SK-N-SH treated with all-trans-retinoic acid at 6 μM for 48 hours (cell line): ENCODE data around the gene GPR137B.

Experiments
- ATAC-seq: fragments of 200-7000 bp; cut with Tn5 transposase; 3 replicates; pipeline ENCODE4 v1.9.1; 2020; ENCODE audit warnings: mild to moderate bottlenecking, moderate library complexity
- ARNTL ChIP-seq: fragments of 450-650 bp; formaldehyde crosslinking; IDR thresholded peaks from 2 replicates; pipeline ENCODE4 v1.5.0; 2020; ENCODE audit warnings: low read depth, mild to moderate bottlenecking, moderate library complexity, borderline replicate concordance
- BACH2 ChIP-seq: fragments of 250-450 bp; sonication (Bioruptor Pico); IDR thresholded peaks from 2 replicates; pipeline ENCODE4 v1.9.0; 2021; ENCODE audit warnings: mild to moderate bottlenecking, borderline replicate concordance
- CREB5 ChIP-seq: fragments of 250-450 bp; sonication (Bioruptor Pico); IDR thresholded peaks from 2 replicates; pipeline ENCODE4 v1.5.1; 2020; ENCODE audit warnings: low read depth, mild to moderate bottlenecking, moderate library complexity
- CSDC2 ChIP-seq: fragments of 250-450 bp; sonication (Bioruptor Pico); IDR thresholded peaks from 2 replicates; pipeline ENCODE4 v1.5.0; 2020; ENCODE audit warnings: mild to moderate bottlenecking, moderate library complexity
- CSRNP3 ChIP-seq: fragments of 250-450 bp; sonication (Bioruptor Pico); IDR thresholded peaks from 2 replicates; pipeline ENCODE4 v1.5.1; 2021; ENCODE audit warnings: mild to moderate bottlenecking, moderate library complexity
- ESRRG ChIP-seq: fragments of 250-450 bp; sonication (Bioruptor Pico); IDR thresholded peaks from 2 replicates; pipeline ENCODE4 v1.6.1; 2021; ENCODE audit warnings: mild to moderate bottlenecking
- GLIS3 ChIP-seq: fragments of 250-450 bp; sonication (Bioruptor Pico); IDR thresholded peaks from 2 replicates; pipeline ENCODE4 v1.5.0; 2020; ENCODE audit warnings: mild to moderate bottlenecking, moderate library complexity
- OSR1 ChIP-seq: fragments of 250-450 bp; sonication (Bioruptor Pico); IDR thresholded peaks from 2 replicates; pipeline ENCODE4 v1.8.0; 2022; ENCODE audit warnings: moderate library complexity, mild to moderate bottlenecking, inconsistent platforms
- PATZ1 ChIP-seq: fragments of 250-450 bp; sonication (Bioruptor Pico); IDR thresholded peaks from 2 replicates; pipeline ENCODE4 v1.8.0; 2020; ENCODE audit warnings: mild to moderate bottlenecking, moderate library complexity, borderline replicate concordance
- POU6F1 ChIP-seq: fragments of 250-450 bp; sonication (Bioruptor Pico); IDR thresholded peaks from 2 replicates; pipeline ENCODE4 v1.8.0; 2021; ENCODE audit warnings: low read depth, mild to moderate bottlenecking, moderate library complexity, borderline replicate concordance
- PPARA ChIP-seq: fragments of 250-450 bp; sonication (Bioruptor Pico); IDR thresholded peaks from 2 replicates; pipeline ENCODE4 v1.5.0; 2020; ENCODE audit warnings: mild to moderate bottlenecking, borderline replicate concordance
- RARB ChIP-seq: fragments of 250-450 bp; sonication (Bioruptor Pico); IDR thresholded peaks from 2 replicates; pipeline ENCODE4 v1.8.0; 2021; ENCODE audit warnings: mild to moderate bottlenecking, moderate library complexity
- SNAI2 ChIP-seq: fragments of 250-450 bp; sonication (Bioruptor Pico); IDR thresholded peaks from 2 replicates; pipeline ENCODE4 v1.5.0; 2020; ENCODE audit warnings: mild to moderate bottlenecking, moderate library complexity
- TCF4 ChIP-seq: fragments of 250-450 bp; sonication (Bioruptor Pico); IDR thresholded peaks from 2 replicates; pipeline ENCODE4 v1.8.0; 2021; ENCODE audit warnings: mild to moderate bottlenecking, moderate library complexity, borderline replicate concordance
- TOX ChIP-seq: fragments of 250-450 bp; sonication (Bioruptor Pico); IDR thresholded peaks from 2 replicates; pipeline ENCODE4 v1.8.0; 2021; ENCODE audit warnings: mild to moderate bottlenecking, moderate library complexity, borderline replicate concordance
- TSHZ2 ChIP-seq: fragments of 250-450 bp; sonication (Bioruptor Pico); IDR thresholded peaks from 2 replicates; pipeline ENCODE4 v1.5.0; 2020; ENCODE audit warnings: mild to moderate bottlenecking, moderate library complexity
- ZC3H10 ChIP-seq: fragments of 250-450 bp; sonication (Bioruptor Pico); IDR thresholded peaks from 2 replicates; pipeline ENCODE4 v1.5.1; 2021; ENCODE audit warnings: mild to moderate bottlenecking, moderate library complexity
- ZFP3 ChIP-seq: fragments of 250-450 bp; sonication (Bioruptor Pico); IDR thresholded peaks from 2 replicates; pipeline ENCODE4 v1.5.0; 2020; ENCODE audit warnings: mild to moderate bottlenecking, moderate library complexity
- ZFP30 ChIP-seq: fragments of 450-650 bp; formaldehyde crosslinking; IDR thresholded peaks from 2 replicates; pipeline ENCODE4 v1.5.0; 2022; ENCODE audit warnings: mild to moderate bottlenecking, moderate library complexity
- ZNF70 ChIP-seq: fragments of 450-650 bp; formaldehyde crosslinking; IDR thresholded peaks from 2 replicates; pipeline ENCODE4 v1.5.0; 2020; ENCODE audit warnings: mild to moderate bottlenecking, moderate library complexity

Gene GPR137B

GRCh38 chr1:236167154-236167553 is 24.8 kb downstream of the GPR137B start:
- TF ChIP-seq TCF4 (no peak), ZFP3 (CRISPR knock-in tag) (no peak), OSR1 (CRISPR knock-in tag) (no peak), TSHZ2 (CRISPR knock-in tag) (no peak), TOX (no peak), POU6F1 (CRISPR knock-in tag) (no peak), ZNF70 (CRISPR knock-in tag) (no peak), ZC3H10 (CRISPR knock-in tag) (no peak), CREB5 (CRISPR knock-in tag) (no peak), CSDC2 (CRISPR knock-in tag) (no peak), PPARA (CRISPR knock-in tag) (no peak), CSRNP3 (no peak)
- no peak for ATAC-seq

GRCh38 chr1:236167578-236167977 is 25.2 kb downstream of the GPR137B start:
- ATAC-seq: no peak
- TF ChIP-seq ARNTL: no peak
- TF ChIP-seq BACH2 (CRISPR knock-in tag): no peak
- TF ChIP-seq ZFP30 (CRISPR knock-in tag): no peak
- TF ChIP-seq ZC3H10 (CRISPR knock-in tag): no peak
- no peak for TF ChIP-seq CREB5 (CRISPR knock-in tag)
- no peak for TF ChIP-seq ZNF70 (CRISPR knock-in tag)
- no peak for TF ChIP-seq ZFP3 (CRISPR knock-in tag)
- no peak for TF ChIP-seq CSDC2 (CRISPR knock-in tag)
- TF ChIP-seq TOX: no peak
- no peak for TF ChIP-seq ESRRG
- TF ChIP-seq POU6F1 (CRISPR knock-in tag): no peak
- TF ChIP-seq OSR1 (CRISPR knock-in tag): no peak
- TF ChIP-seq TCF4: no peak
- no peak for TF ChIP-seq CSRNP3
- no peak for TF ChIP-seq RARB (CRISPR knock-in tag)
- no peak for TF ChIP-seq PATZ1 (CRISPR knock-in tag)
- TF ChIP-seq PPARA (CRISPR knock-in tag): no peak
- no peak for TF ChIP-seq SNAI2 (CRISPR knock-in tag)
- TF ChIP-seq GLIS3 (CRISPR knock-in tag): no peak
